HG03520 (cell line): ENCODE measurements around the gene GOLIM4.

Experiments used
- ATAC-seq: cut with Tn5 transposase; IDR thresholded peaks from one replicate; pipeline ENCODE4 v1.9.1; 2021; ENCODE audit warnings: mild to moderate bottlenecking, moderate library complexity; ENCODE audit not compliant: unreplicated experiment

GOLIM4 gene

GRCh38 chr3:168100777-168101492, 5.2 kb upstream of the GOLIM4 start:
- ATAC-seq, result no peak

DNA sequence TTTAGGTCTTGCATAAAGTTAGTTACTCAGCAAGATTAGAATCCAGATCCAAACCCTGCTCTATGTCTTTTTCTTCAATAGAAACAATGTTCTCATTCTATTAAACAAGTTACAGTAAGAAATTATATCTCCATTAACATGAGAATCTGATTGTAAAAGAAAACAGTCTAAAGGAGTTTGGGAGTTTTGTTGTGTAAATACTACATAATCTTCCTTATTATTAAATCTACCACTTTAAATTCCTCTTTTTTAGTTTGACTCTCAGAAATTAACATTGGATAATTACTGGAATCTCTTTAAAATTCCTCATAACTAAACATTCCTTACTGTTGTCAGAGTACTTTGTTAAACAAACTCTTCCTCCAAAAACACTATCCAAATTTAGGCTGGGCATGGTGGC, 1.7 kb upstream of the GOLIM4 start:
- no peak for ATAC-seq

DNA sequence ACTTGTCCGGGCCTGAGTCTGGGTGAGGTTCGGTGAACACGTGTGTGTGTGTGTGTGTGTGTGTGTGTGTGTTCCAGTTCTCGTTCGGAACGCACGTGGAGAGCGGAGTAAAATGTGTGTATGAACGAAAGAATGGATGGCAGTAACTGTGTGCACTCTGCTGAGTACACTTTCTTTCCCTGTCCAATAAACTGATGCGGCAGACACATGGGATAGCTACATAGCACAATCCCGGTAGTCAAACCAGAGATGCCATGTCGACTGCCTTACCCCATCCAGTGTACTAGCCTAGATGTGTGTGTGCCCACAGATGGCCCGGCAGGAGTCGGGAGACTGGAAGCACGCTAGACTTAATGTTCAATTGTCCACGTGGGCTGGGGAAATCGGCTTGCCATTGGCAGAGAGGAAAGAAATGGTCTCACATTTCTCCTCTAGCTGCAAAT, 507 bp upstream of the GOLIM4 start:
- peak; percentile 9 for ATAC-seq

DNA sequence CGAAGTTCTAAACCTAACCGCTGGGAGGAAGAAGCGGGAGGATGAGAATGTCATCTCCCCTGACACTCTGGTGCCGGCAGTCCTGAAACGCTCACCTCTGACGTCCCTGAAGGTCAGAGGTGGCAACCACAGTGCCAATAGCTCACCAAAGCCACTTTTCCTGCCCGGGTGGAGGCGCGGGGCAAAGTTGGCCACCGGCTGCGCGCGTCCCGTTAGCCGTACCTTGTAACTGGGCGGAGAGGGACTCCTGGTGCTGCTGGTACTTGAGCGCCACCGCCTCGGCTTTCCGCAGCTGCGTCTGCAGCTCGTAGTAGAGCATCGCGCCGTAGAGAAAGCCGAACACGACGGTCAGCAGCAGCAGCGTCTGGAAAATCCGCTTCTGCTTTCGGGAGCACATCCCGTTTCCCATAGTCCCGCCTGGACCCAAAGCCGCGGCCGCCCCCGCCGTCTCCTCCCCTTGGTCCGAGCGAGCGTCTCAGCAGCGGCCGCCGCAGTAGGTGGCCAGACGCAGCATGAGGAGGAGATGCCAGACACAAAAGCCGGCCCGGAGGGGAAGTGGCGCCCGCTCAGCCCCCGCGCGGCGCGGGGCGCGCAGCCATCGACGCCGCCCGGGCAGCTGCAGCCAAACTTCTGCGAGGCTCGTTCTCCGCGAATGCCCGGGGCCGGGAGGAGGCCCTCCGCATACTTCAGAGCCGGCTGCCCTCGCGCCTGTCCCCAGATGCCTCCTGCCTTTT, 680 bp downstream of the GOLIM4 start:
- peak; percentile 38 for ATAC-seq

GRCh38 chr3:168094580-168094876, 1.2 kb downstream of the GOLIM4 start:
- no peak for ATAC-seq

DNA sequence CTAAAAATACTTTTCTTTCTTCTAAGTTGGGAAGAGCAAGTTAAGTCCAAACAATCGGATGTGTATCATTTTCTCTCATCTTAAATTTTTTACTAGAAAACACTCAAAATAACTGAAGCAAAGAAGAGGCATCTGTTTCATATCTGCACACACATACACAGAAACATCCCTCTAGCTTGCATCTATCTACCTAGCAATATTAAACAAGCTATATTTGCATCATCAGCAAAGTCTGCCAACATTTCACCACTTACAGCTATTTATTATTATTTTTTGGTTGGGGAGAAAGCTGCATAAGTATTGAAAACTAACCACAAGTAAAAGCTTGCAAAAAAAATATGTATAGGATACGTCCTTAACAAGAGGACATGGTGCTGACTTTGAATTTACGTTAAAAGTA, 1.9 kb downstream of the GOLIM4 start:
- ATAC-seq, result no peak

DNA sequence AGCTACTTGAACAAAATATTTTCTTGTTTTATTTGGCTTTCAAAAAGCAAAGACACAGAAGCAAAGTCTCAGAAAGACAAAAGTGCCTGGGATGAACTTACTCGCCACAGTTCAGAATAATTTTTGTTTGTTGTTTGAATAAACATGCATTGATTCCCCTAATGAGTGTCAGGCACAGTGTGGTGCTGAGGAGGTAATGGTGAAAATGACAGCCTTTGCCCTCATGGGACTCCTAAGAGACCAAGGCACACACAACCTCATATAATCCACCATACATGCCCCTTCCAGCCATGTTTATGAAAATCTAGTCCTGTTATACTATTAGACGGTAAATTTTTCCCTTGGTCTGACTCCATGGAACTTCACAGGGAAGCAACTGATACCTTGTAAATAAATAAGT, 2.5 kb downstream of the GOLIM4 start:
- no peak for ATAC-seq

GRCh38 chr3:168091941-168092340, 3.8 kb downstream of the GOLIM4 start:
- no peak for ATAC-seq

GRCh38 chr3:168091302-168091858, 4.3 kb downstream of the GOLIM4 start:
- ATAC-seq, result no peak

DNA sequence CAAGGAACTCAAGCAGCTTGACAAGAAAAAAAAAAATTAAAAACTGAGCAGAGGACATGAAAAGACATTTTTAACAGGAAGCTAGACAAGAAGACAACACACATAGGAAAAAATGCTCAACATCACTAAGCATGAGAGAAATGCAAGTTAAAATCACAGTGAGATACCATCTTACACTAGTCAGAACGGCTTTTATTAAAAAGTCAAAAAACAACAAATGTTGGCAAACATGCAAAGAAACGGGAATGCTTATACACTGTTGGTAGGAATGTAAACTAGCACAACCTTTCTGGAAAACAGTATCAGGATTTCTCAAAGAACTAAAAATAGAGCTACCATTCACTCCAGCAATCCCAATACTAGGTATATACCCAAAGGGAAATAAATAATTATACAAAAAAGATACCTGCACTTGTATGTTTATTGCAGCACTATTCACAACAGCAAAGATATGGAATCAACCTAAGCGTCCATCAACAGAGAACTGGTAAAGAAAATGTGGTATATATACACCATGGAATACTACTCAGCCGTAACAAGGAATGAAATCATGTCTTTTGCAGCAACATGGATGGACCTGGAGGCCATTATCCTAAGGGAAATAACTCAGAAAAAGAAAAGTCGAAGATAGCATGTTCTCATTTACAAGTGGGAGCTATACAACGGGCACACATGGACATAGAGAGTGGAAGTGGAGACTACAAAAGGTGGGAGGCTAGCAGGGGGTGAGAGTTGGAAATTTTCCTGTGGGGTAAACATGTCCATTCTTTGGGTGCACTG, 5.2 kb downstream of the GOLIM4 start:
- no peak for ATAC-seq

GRCh38 chr3:168089179-168089771, 6.4 kb downstream of the GOLIM4 start:
- no peak for ATAC-seq

- peak; percentile 80 for ATAC-seq
These were observed 7.5 kb downstream of the GOLIM4 start for GRCh38 chr3:168088106-168088720.

GRCh38 chr3:168087539-168087938, 8.2 kb downstream of the GOLIM4 start:
- no peak for ATAC-seq

DNA sequence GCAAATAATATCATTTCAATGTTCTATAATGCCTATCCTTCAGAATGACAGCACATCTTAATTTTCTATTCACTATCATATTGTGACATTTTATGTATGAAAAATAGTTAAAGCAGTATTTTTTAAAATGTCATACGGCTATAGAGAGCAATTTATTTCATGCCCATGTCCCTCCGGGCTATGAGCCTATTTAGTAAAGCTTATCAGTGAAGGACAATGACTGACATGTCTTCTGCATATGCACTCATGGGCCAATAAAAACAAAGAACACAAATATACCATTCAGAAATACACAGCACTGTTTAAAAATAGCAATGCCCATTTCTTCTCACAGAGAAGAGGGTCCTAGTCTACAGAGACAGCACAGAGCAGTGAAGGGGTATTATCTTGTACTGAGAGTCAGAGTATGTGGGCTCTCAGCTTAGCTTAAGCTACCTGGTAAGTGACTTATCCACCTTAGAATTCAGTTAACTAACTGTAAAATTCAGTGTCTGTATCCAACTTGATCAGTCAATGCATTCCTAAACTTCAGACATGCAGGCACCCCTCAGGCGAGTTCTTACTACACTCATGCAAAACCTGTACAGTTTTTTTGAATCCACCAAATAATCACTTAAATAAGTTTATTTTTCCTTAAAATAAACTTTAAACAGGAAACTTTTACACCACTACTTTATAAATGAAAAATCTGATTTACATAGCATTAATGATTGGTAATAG, 9.0 kb downstream of the GOLIM4 start:
- no peak for ATAC-seq

DNA sequence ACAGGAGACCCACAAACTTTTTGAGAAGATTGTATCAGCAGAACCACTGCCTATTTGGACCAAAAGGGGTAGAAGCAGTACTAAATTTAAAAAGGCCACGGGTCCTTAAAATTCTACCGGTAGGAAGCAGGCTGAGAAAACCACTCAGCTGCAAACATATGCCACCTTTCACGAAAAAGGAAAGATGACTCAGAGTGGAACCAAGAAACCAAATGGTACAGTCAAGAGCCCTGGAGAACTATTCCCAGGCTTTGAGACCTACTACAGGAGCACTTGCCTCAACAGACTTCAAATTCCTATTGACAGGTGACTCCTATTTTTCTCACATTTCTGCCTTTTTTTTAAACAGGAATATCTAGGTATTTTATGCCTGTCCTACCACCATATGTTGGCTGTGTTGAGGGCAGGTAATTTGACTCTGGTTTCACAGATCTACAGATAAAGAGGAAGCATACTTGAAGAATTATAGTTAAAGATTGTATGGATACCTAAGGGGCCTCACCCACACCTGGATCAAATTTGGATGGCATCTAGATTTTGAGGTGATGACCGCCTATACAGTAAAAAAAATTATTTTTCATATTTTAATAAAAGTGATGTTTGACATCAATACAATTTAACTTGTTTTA, 10.1 kb downstream of the GOLIM4 start:
- peak; percentile 42 for ATAC-seq

- no peak for ATAC-seq
These were observed 11.8 kb downstream of the GOLIM4 start for GRCh38 chr3:168083906-168084305.

GRCh38 chr3:168081856-168082255, 13.9 kb downstream of the GOLIM4 start:
- ATAC-seq, result no peak

DNA sequence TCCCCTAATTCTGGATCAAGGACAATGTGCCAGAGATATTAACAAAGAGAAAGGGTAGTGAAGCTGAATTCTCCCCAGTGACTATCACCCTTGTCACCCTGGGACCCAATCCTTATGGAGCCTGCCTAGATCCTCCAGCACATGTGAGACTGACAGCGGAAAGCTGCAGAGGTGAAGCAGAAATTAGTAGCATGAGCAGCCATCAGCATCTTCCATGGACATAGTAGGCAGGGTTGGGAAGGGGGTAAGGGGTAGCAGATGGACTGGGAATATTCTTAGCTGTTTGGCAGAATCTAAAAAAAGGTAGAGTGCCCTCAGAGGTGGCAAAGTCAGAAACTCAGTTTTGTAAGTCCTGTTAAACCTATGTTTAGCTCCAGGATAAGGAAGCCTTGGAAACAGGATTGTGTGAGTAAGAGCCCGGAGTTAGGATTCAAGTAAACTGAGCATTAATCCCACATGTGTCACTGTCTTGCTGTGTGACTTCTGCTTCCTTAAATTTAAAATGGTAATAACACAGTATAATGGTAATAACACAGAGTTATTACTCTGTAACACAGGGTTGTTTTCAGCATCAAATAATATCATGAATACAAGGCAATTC, 14.5 kb downstream of the GOLIM4 start:
- ATAC-seq, result no peak

GRCh38 chr3:168080499-168081170, 15.1 kb downstream of the GOLIM4 start:
- no peak for ATAC-seq
